ENCODE data around the gene AASS. TPM values are rescaled to one million over a fixed set of nuclear protein-coding genes. Genes with fewer than 3 reads are reported as not detected.

AASS gene
- total RNA-seq, 2 experiments from 2014 or later: 0.98 to 1.5 TPM

DNA sequence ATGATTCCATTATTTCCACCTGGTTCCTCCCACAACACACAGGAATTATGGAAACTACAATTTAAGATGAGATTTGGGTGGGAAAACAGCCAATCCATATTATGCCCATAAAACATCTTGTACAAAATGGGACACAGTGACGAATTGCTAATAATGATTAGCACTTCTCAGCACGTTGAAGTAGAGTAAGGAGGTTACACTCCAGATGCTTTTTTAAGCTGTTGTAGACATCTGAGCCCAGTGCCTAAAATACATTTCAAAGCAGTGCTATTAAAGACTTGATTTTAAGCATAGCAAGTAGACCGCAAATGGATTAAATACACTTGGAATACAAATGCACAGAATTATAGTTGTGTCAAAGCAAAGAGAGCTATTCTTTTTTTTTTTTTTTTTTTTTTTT lies 105.9 kb downstream of the AASS start:
- no peak overlapping the region for H3K4me3 Mint-ChIP-seq
- CTCF ChIA-PET: interaction anchor here (0.7 kb wide), 1 partner anchor 10 kb away, joined by 6 read pairs; no protein-coding TSS in a partner anchor

DNA sequence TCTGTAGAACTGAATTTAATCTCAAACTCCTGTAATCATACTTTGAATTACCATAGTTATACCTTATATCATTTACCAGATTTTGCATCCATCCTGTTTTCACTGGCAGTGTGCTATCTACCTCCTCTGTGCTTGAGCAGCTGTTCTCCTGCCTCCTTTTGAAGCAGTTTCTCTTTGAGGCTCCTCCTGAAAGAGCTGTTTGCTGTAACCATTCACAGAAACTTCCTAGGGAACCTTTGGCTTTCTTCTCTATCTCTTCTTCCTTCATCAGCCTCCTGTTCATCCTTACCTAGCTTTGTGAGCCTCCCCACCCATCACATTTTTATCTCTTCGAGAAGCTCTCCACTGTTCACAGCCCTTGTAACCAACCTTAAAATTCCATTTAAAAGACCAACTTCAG lies 108.2 kb downstream of the AASS start:
- Mint-ChIP-seq H3K4me3 (no peak overlapping the region), H3K27me3 (peaks cover 5% of the 10 kb centered on the region), H3K36me3 (ENCODE audit: low read depth) (no peaks in the 10 kb centered on the region), H3K9me3 (no peaks in the 10 kb centered on the region), H3K27ac (no peak overlapping the region), H3K4me1 (ENCODE audit: low read depth) (no peaks in the 10 kb centered on the region)
- Histone ChIP-seq H3K9me3 (ENCODE audit: control insufficient read depth in 1 of 2, insufficient read depth in 1 of 2, low read length in 2 of 2) (no peaks in the 10 kb centered on the region), H3K4me3 (ENCODE audit: low read length) (no peak overlapping the region), H3K36me3 (ENCODE audit: insufficient read depth, low read length) (no peaks in the 10 kb centered on the region), H3K4me1 (ENCODE audit: insufficient read depth, low read length) (no peaks in the 10 kb centered on the region), H3K27me3 (ENCODE audit: control insufficient read depth in 1 of 2, insufficient read depth in 2 of 2, low read length in 2 of 2) (no peaks in the 10 kb centered on the region), H3K27ac (ENCODE audit: low read depth in 1 of 2, low read length in 2 of 2) (no peak overlapping the region)
- TF ChIP-seq, protein P1, sequence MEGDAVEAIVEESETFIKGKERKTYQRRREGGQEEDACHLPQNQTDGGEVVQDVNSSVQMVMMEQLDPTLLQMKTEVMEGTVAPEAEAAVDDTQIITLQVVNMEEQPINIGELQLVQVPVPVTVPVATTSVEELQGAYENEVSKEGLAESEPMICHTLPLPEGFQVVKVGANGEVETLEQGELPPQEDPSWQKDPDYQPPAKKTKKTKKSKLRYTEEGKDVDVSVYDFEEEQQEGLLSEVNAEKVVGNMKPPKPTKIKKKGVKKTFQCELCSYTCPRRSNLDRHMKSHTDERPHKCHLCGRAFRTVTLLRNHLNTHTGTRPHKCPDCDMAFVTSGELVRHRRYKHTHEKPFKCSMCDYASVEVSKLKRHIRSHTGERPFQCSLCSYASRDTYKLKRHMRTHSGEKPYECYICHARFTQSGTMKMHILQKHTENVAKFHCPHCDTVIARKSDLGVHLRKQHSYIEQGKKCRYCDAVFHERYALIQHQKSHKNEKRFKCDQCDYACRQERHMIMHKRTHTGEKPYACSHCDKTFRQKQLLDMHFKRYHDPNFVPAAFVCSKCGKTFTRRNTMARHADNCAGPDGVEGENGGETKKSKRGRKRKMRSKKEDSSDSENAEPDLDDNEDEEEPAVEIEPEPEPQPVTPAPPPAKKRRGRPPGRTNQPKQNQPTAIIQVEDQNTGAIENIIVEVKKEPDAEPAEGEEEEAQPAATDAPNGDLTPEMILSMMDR (IDR thresholded peaks at IDR 0.05): no peak
- ChIA-PET CTCF (no interaction called here), POLR2A (no interaction called here)
- intact Hi-C loops (cut with DNase I, micrococcal nuclease): no loop called here
- DNase-seq (no peak), ATAC-seq (ENCODE audit: poor library complexity) (no peak)

More for the DNA sequence above, 105.9 kb downstream of the AASS start:
- no peaks in the 10 kb centered on the region for H3K9me3 ChIP-seq (ENCODE audit: control insufficient read depth in 1 of 2, insufficient read depth in 1 of 2, low read length in 2 of 2)
- no peaks in the 10 kb centered on the region for H3K36me3 ChIP-seq (ENCODE audit: insufficient read depth, low read length)
- H3K4me1 Mint-ChIP-seq (ENCODE audit: low read depth): no peaks in the 10 kb centered on the region
- H3K27me3 Mint-ChIP-seq: peaks cover 5% of the 10 kb centered on the region
- no peak overlapping the region for H3K4me3 ChIP-seq (ENCODE audit: low read length)
- TF ChIP-seq, protein P1 (IDR thresholded peaks at IDR 0.05): no peak
- H3K27ac Mint-ChIP-seq: no peak overlapping the region
- DNase-seq (no peak), ATAC-seq (ENCODE audit: poor library complexity) (no peak)
- H3K27me3 ChIP-seq (ENCODE audit: control insufficient read depth in 1 of 2, insufficient read depth in 2 of 2, low read length in 2 of 2): no peaks in the 10 kb centered on the region
- H3K36me3 Mint-ChIP-seq (ENCODE audit: low read depth): no peaks in the 10 kb centered on the region
- no peaks in the 10 kb centered on the region for H3K4me1 ChIP-seq (ENCODE audit: insufficient read depth, low read length)
- POLR2A ChIA-PET: no interaction called here
- H3K9me3 Mint-ChIP-seq: no peaks in the 10 kb centered on the region
- no peak overlapping the region for H3K27ac ChIP-seq (ENCODE audit: low read depth in 1 of 2, low read length in 2 of 2)
- intact Hi-C loops (cut with DNase I, micrococcal nuclease): no loop called here

DNA sequence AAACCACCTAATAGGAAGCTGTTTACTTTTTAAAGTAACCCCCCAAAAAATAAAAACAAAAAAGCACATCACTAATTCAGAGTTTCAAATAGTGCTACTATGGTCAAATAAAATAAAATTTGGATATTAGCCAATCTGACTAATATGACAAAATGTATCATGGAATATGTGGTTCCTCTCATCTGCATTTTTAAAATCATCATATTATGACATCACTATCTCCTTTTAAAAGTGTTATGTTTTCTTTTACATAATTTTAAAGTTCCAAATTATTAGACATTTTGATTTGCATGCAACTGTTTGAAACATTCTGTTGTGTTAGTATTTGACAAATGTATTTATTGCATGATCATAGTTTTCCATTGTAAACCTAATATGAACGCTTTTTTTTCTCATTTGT lies 110.4 kb downstream of the AASS start:
- no peaks in the 10 kb centered on the region for H3K27me3 ChIP-seq (ENCODE audit: control insufficient read depth in 1 of 2, insufficient read depth in 2 of 2, low read length in 2 of 2)
- H3K36me3 ChIP-seq (ENCODE audit: insufficient read depth, low read length): no peaks in the 10 kb centered on the region
- CTCF ChIA-PET: no interaction called here
- Mint-ChIP-seq H3K36me3 (ENCODE audit: low read depth) (no peaks in the 10 kb centered on the region), H3K4me3 (no peak overlapping the region), H3K27me3 (peaks cover 5% of the 10 kb centered on the region), H3K9me3 (no peaks in the 10 kb centered on the region), H3K27ac (no peak overlapping the region), H3K4me1 (ENCODE audit: low read depth) (no peaks in the 10 kb centered on the region)
- no peak overlapping the region for H3K4me3 ChIP-seq (ENCODE audit: low read length)
- DNase-seq (no peak), ATAC-seq (ENCODE audit: poor library complexity) (no peak)
- no peak overlapping the region for H3K27ac ChIP-seq (ENCODE audit: low read depth in 1 of 2, low read length in 2 of 2)
- intact Hi-C loops (cut with DNase I, micrococcal nuclease): no loop called here
- no peaks in the 10 kb centered on the region for H3K4me1 ChIP-seq (ENCODE audit: insufficient read depth, low read length)
- TF ChIP-seq, protein P1 (IDR thresholded peaks at IDR 0.05): no peak
- POLR2A ChIA-PET: no interaction called here
- H3K9me3 ChIP-seq (ENCODE audit: control insufficient read depth in 1 of 2, insufficient read depth in 1 of 2, low read length in 2 of 2): no peaks in the 10 kb centered on the region
